SU-DHL-6 (cell line): Measurements from ENCODE around the gene SEMA3C.

Source experiments
- H2AFZ ChIP-seq: fragments of 200-600 bp; sonication (generic); 2 replicates; pipeline ENCODE4 v1.6.1; 2014; ENCODE audit warnings: low read depth, mild to moderate bottlenecking, moderate library complexity, mixed read lengths, antibody characterized with exemption, low read length; ENCODE audit not compliant: severe bottlenecking
- H3F3A ChIP-seq: fragments of 200-600 bp; shearing (Covaris generic); 2 replicates; pipeline ENCODE4 v1.6.0; 2016; ENCODE audit warnings: antibody characterized with exemption, mild to moderate bottlenecking; ENCODE audit not compliant: insufficient read depth
- H3K27ac ChIP-seq: fragments of 200-600 bp; sonication (generic); 2 replicates; pipeline ENCODE4 v1.5.1; 2016; ENCODE audit warnings: low read depth, mild to moderate bottlenecking, low read length, moderate library complexity, mixed read lengths
- H3K27me3 ChIP-seq: fragments of 200-600 bp; sonication (generic), shearing (Covaris generic); 2 replicates; pipeline ENCODE4 v1.6.0; 2014; ENCODE audit warnings: mild to moderate bottlenecking, low read length
- H3K36me3 ChIP-seq: fragments of 200-600 bp; sonication (generic); 2 replicates; pipeline ENCODE4 v1.6.1; 2014; ENCODE audit warnings: mild to moderate bottlenecking, low read length, mixed read lengths
- H3K4me2 ChIP-seq: fragments of 300-600, 200-600 bp; shearing (Covaris generic), sonication (generic); 2 replicates; pipeline ENCODE4 v1.6.0; 2014; ENCODE audit warnings: low read length, low read depth, mild to moderate bottlenecking; ENCODE audit not compliant: poor library complexity, severe bottlenecking
- H3K4me3 ChIP-seq: fragments of 200-600 bp; sonication (generic); 2 replicates; pipeline ENCODE4 v1.5.1; 2014; ENCODE audit warnings: antibody characterized with exemption, low read length, mild to moderate bottlenecking, mixed read lengths; ENCODE audit not compliant: insufficient read depth, poor library complexity, severe bottlenecking
- H3K79me2 ChIP-seq: fragments of 200-600 bp; sonication (generic); 2 replicates; pipeline ENCODE4 v1.6.1; 2014; ENCODE audit warnings: mild to moderate bottlenecking, low read length, moderate library complexity; ENCODE audit not compliant: insufficient read depth
- H3K9ac ChIP-seq: fragments of 200-600 bp; sonication (generic); 2 replicates; pipeline ENCODE4 v1.7.0; 2014; ENCODE audit warnings: mild to moderate bottlenecking, low read length
- H3K9me2 ChIP-seq: fragments of 200-600 bp; sonication (generic); replicated peaks from 2 replicates; pipeline ENCODE4 v1.6.1; 2014; ENCODE audit warnings: low read length; ENCODE audit not compliant: insufficient read depth
- H3K9me3 ChIP-seq: fragments of 200-600 bp; sonication (generic); 2 replicates; pipeline ENCODE4 v1.6.1; 2014; ENCODE audit warnings: low read length, mixed read lengths; ENCODE audit not compliant: insufficient read depth
- H4K20me1 ChIP-seq: fragments of 200-600 bp; sonication (generic); 2 replicates; pipeline ENCODE4 v1.6.1; 2014; ENCODE audit warnings: low read depth, mild to moderate bottlenecking, antibody characterized with exemption, low read length, moderate library complexity, mixed read lengths
- CTCF ChIP-seq: fragments of 200-600 bp; sonication (generic); IDR thresholded peaks from one replicate; pipeline ENCODE4 v1.5.1; 2017; ENCODE audit warnings: antibody characterized with exemption, mild to moderate bottlenecking, low read length, moderate library complexity; ENCODE audit not compliant: insufficient read depth, poor library complexity, severe bottlenecking
- EZH2phosphoT487 ChIP-seq: fragments of 200-600 bp; sonication (generic), shearing (Covaris generic); conservative IDR thresholded peaks from 2 replicates; pipeline ENCODE4 v1.6.1; 2018; ENCODE audit warnings: mild to moderate bottlenecking, antibody characterized with exemption, low read length, moderate library complexity, mixed read lengths

Gene SEMA3C

GRCh38 chr7:80763289-80763688, 155.6 kb downstream of the SEMA3C start:
- Histone ChIP-seq H3K4me2 (no peak overlapping the region), H3K36me3 (no peaks in the 10 kb centered on the region), H3K9me3 (no peaks in the 10 kb centered on the region), H3K9me2 (no peaks in the 10 kb centered on the region), H3K27me3 (no peaks in the 10 kb centered on the region), H3K9ac (no peak overlapping the region), H3F3A (no peaks in the 10 kb centered on the region), H3K27ac (no peak overlapping the region), H4K20me1 (no peaks in the 10 kb centered on the region), H3K4me3 (no peak overlapping the region), H2AFZ (no peak overlapping the region), H3K79me2 (no peaks in the 10 kb centered on the region)
- no peak for TF ChIP-seq CTCF
- TF ChIP-seq EZH2phosphoT487: no peak

- H3K27ac ChIP-seq: no peak overlapping the region
- no peaks in the 10 kb centered on the region for H3K36me3 ChIP-seq
- no peak overlapping the region for H3K4me2 ChIP-seq
- H2AFZ ChIP-seq: no peak overlapping the region
- TF ChIP-seq EZH2phosphoT487 (no peak), CTCF (no peak)
- H3K4me3 ChIP-seq: no peak overlapping the region
- no peaks in the 10 kb centered on the region for H3K9me3 ChIP-seq
- no peak overlapping the region for H3K9ac ChIP-seq
- no peaks in the 10 kb centered on the region for H3K27me3 ChIP-seq
- H3K9me2 ChIP-seq: no peaks in the 10 kb centered on the region
- no peaks in the 10 kb centered on the region for H4K20me1 ChIP-seq
- no peaks in the 10 kb centered on the region for H3K79me2 ChIP-seq
- H3F3A ChIP-seq: no peaks in the 10 kb centered on the region
Observed at GRCh38 chr7:80760292-80760691, 158.6 kb downstream of the SEMA3C start.

- Histone ChIP-seq H3K27ac (no peak overlapping the region), H3K36me3 (no peaks in the 10 kb centered on the region)
- no peak for TF ChIP-seq CTCF
- TF ChIP-seq EZH2phosphoT487: no peak
Observed at GRCh38 chr7:80752954-80753690, 165.7 kb downstream of the SEMA3C start.

More at GRCh38 chr7:80752954-80753690, 165.7 kb downstream of the SEMA3C start:
- Histone ChIP-seq H3K9me2 (no peaks in the 10 kb centered on the region), H3K79me2 (no peaks in the 10 kb centered on the region), H3K9me3 (no peaks in the 10 kb centered on the region), H4K20me1 (no peaks in the 10 kb centered on the region), H3K4me3 (no peak overlapping the region), H3K9ac (no peak overlapping the region), H3K27me3 (no peaks in the 10 kb centered on the region), H2AFZ (no peak overlapping the region), H3F3A (no peaks in the 10 kb centered on the region), H3K4me2 (no peak overlapping the region)
